Endothelial cell of umbilical vein (primary cell): ENCODE measurements around the gene SMIM34.
"Not testable (repeated sequence)": the region's sequence is repeated elsewhere in the genome, so short reads cannot be mapped to it uniquely, and the experiment has no call there.

Experiments
- CTCF ChIP-seq, 2 donors: IDR thresholded peaks; 1 replicate in 1 of 2; 2 replicates in 1 of 2; pipeline ENCODE4 v1.5.1; 2011; ENCODE audit warnings: low read length in 2 of 2, mild to moderate bottlenecking in 2 of 2, moderate library complexity in 2 of 2, control low read depth in 1 of 2, inconsistent platforms in 1 of 2, low read depth in 1 of 2; ENCODE audit not compliant: insufficient read depth in 1 of 2; ENCODE audit errors: extremely low read depth in 1 of 2
- EZH2 ChIP-seq: IDR thresholded peaks from 2 replicates; pipeline ENCODE4 v1.6.1; 2012; ENCODE audit warnings: borderline replicate concordance, low read depth, mild to moderate bottlenecking, moderate library complexity, low read length, inconsistent platforms; ENCODE audit not compliant: severe bottlenecking
- POLR2AphosphoS5 ChIP-seq: IDR thresholded peaks from 2 replicates; pipeline ENCODE4 v1.6.1; 2012; ENCODE audit warnings: low read depth, mild to moderate bottlenecking, control low read depth, low read length, moderate library complexity; ENCODE audit not compliant: insufficient read depth

- not testable (repeated sequence) for TF ChIP-seq CTCF (IDR thresholded peaks at IDR 0.05; ENCODE audit: extremely low read depth in 1 of 2, insufficient read depth in 1 of 2, low read depth in 1 of 2, low read length in 2 of 2); POLR2AphosphoS5; EZH2
Observed at GRCh38 chr21:34406102-34406501, 17.6 kb downstream of the SMIM34 start.
